ENCODE data around the gene CLPSL1. TPM values are rescaled to one million over a fixed set of nuclear protein-coding genes. Genes with fewer than 3 reads are reported as not detected.

The CLPSL1 gene
- total RNA-seq, 1 experiment from 2014 or later: not detected

- no peaks in the 10 kb centered on the region for H3F3A ChIP-seq (ENCODE audit: low read length, unreplicated experiment)
- no peak overlapping the region for H3K9ac ChIP-seq (ENCODE audit: low read length)
- TF ChIP-seq EZH2phosphoT487 (IDR thresholded peaks at IDR 0.05; ENCODE audit: borderline replicate concordance, low read length) (no peak), EZH2 (IDR thresholded peaks at IDR 0.05; ENCODE audit: low read length, unreplicated experiment) (no peak), CTCF (conservative IDR thresholded peaks at IDR 0.05; ENCODE audit: low read depth, low read length) (no peak)
- H3K4me1 ChIP-seq (ENCODE audit: insufficient read depth, low read length): no peaks in the 10 kb centered on the region
- H3K4me3 ChIP-seq (ENCODE audit: low read length): no peak overlapping the region
- H3K79me2 ChIP-seq (ENCODE audit: low read length): no peaks in the 10 kb centered on the region
- H3K27ac ChIP-seq (ENCODE audit: low read length): no peak overlapping the region
- H2AFZ ChIP-seq (ENCODE audit: low read length): no peak overlapping the region
- no peaks in the 10 kb centered on the region for H4K20me1 ChIP-seq (ENCODE audit: low read length)
- intact Hi-C loops (cut with micrococcal nuclease): no loop called here
- no peaks in the 10 kb centered on the region for H3K9me3 ChIP-seq (ENCODE audit: low read length)
- no TSS peak for BruUV-seq (replicated peaks)
- H3K9me2 ChIP-seq (replicated peaks; ENCODE audit: low read length): no peaks in the 10 kb centered on the region
- CTCF ChIA-PET: no interaction called here
- peaks cover 12% of the 10 kb centered on the region for H3K27me3 ChIP-seq (ENCODE audit: low read length)
- H3K36me3 ChIP-seq (ENCODE audit: low read depth, low read length): no peaks in the 10 kb centered on the region
- no peak overlapping the region for H3K4me2 ChIP-seq (ENCODE audit: low read length)
- ATAC-seq (peak; percentile 49; the same call in 1 of the 2 replicates), DNase-seq (peak; percentile 71)
- POLR2A ChIA-PET (ENCODE audit: unreplicated experiment): no interaction called here
These were observed 1.6 kb downstream of the CLPSL1 start for GRCh38 chr6:35782424-35782823.

DNA sequence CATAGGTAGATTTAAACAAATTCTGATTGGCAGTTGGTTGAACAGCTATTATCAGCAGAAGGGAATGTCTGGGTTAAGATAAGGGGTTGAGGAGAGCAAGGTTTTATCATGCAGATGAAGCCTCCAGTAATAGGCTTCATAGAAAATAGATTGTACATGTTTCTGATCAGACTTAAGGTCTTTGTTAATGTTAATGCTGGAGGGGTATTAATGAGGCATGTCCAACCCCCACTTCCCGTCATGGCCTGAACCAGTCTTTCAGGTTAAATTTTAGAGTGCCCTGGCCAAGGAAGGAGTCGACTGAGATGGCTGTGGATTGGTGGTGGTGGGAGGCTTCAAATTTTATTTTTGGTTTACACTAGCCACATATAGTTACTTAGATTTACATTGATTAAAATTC lies 3.4 kb downstream of the CLPSL1 start:
- Histone ChIP-seq H3K79me2 (ENCODE audit: low read length) (no peaks in the 10 kb centered on the region), H3K4me1 (ENCODE audit: insufficient read depth, low read length) (no peaks in the 10 kb centered on the region), H2AFZ (ENCODE audit: low read length) (no peak overlapping the region), H3K4me3 (ENCODE audit: low read length) (no peak overlapping the region), H3K36me3 (ENCODE audit: low read depth, low read length) (no peaks in the 10 kb centered on the region), H3K4me2 (ENCODE audit: low read length) (no peak overlapping the region), H3K9me2 (replicated peaks; ENCODE audit: low read length) (no peaks in the 10 kb centered on the region), H4K20me1 (ENCODE audit: low read length) (no peaks in the 10 kb centered on the region), H3K27ac (ENCODE audit: low read length) (no peak overlapping the region), H3K9ac (ENCODE audit: low read length) (no peak overlapping the region), H3F3A (ENCODE audit: low read length, unreplicated experiment) (no peaks in the 10 kb centered on the region), H3K27me3 (ENCODE audit: low read length) (peaks cover 29% of the 10 kb centered on the region), H3K9me3 (ENCODE audit: low read length) (no peaks in the 10 kb centered on the region)
- BruUV-seq (replicated peaks): no TSS peak
- TF ChIP-seq EZH2 (IDR thresholded peaks at IDR 0.05; ENCODE audit: low read length, unreplicated experiment): no peak
- TF ChIP-seq EZH2phosphoT487 (IDR thresholded peaks at IDR 0.05; ENCODE audit: borderline replicate concordance, low read length): no peak
- no peak for TF ChIP-seq CTCF (conservative IDR thresholded peaks at IDR 0.05; ENCODE audit: low read depth, low read length)
- CTCF ChIA-PET: no interaction called here
- intact Hi-C loops (cut with micrococcal nuclease): no loop called here
- no peak for DNase-seq
- POLR2A ChIA-PET (ENCODE audit: unreplicated experiment): no interaction called here
- no peak for ATAC-seq

- TF ChIP-seq EZH2phosphoT487 (IDR thresholded peaks at IDR 0.05; ENCODE audit: borderline replicate concordance, low read length): no peak
- no peak for TF ChIP-seq EZH2 (IDR thresholded peaks at IDR 0.05; ENCODE audit: low read length, unreplicated experiment)
- no peak for TF ChIP-seq CTCF (conservative IDR thresholded peaks at IDR 0.05; ENCODE audit: low read depth, low read length)
- ChIA-PET POLR2A (ENCODE audit: unreplicated experiment) (interaction anchor here (0.8 kb wide), 1 partner anchor 13 kb away, joined by 4 read pairs; no protein-coding TSS in a partner anchor), CTCF (no interaction called here)
- H3K79me2 ChIP-seq (ENCODE audit: low read length): no peaks in the 10 kb centered on the region
- DNase-seq (no peak), ATAC-seq (no peak)
- H4K20me1 ChIP-seq (ENCODE audit: low read length): no peaks in the 10 kb centered on the region
- H3K4me3 ChIP-seq (ENCODE audit: low read length): no peak overlapping the region
- intact Hi-C loops (cut with micrococcal nuclease): no loop called here
- no peak overlapping the region for H3K4me2 ChIP-seq (ENCODE audit: low read length)
- BruUV-seq (replicated peaks): no TSS peak
- H3K9ac ChIP-seq (ENCODE audit: low read length): no peak overlapping the region
- peaks cover 35% of the 10 kb centered on the region for H3K27me3 ChIP-seq (ENCODE audit: low read length)
- H3K9me2 ChIP-seq (replicated peaks; ENCODE audit: low read length): no peaks in the 10 kb centered on the region
- no peaks in the 10 kb centered on the region for H3K9me3 ChIP-seq (ENCODE audit: low read length)
- H3K27ac ChIP-seq (ENCODE audit: low read length): no peak overlapping the region
- no peaks in the 10 kb centered on the region for H3F3A ChIP-seq (ENCODE audit: low read length, unreplicated experiment)
- H3K36me3 ChIP-seq (ENCODE audit: low read depth, low read length): no peaks in the 10 kb centered on the region
- no peak overlapping the region; the same call in 1 of the 2 replicates for H2AFZ ChIP-seq (ENCODE audit: low read length)
- no peaks in the 10 kb centered on the region for H3K4me1 ChIP-seq (ENCODE audit: insufficient read depth, low read length)
These were observed 5.5 kb downstream of the CLPSL1 start for GRCh38 chr6:35786272-35786671.

Measured in PC-3 (cell line).